PC-3 (cell line): ENCODE results near the gene AGAP1. TPM values are rescaled to one million over a fixed set of nuclear protein-coding genes. Genes with fewer than 3 reads are reported as not detected.

ENCODE experiments used
- ATAC-seq: fragments of 200-7000 bp; cut with Tn5 transposase; 2 replicates; pipeline ENCODE4 v1.9.1; 2020; ENCODE audit warnings: mild to moderate bottlenecking, moderate library complexity
- BruUV-seq: library from RNA; stranded (reverse); fragments of 400-500 nt; replicated peaks from 2 replicates; lab custom pipeline; 2021; lab: Mats Ljungman, UMichigan
- CTCF ChIA-PET: fragments of 300-600 bp; sonication (Branson Sonifier 250); formaldehyde crosslinking; loops from one replicate; lab custom pipeline; 2022; ENCODE audit warnings: antibody characterized with exemption; lab: Charles Lee
- POLR2A ChIA-PET: fragments of 300-600 bp; sonication (Branson Sonifier 250); formaldehyde crosslinking; loops from one replicate; lab custom pipeline; 2022; ENCODE audit warnings: antibody characterized with exemption; ENCODE audit not compliant: unreplicated experiment; lab: Charles Lee
- DNase-seq: peaks from one replicate; pipeline ENCODE4 v3.0.0-alpha.2; 2015
- H2AFZ ChIP-seq: fragments of 300-600 bp; sonication (generic); 2 replicates; pipeline ENCODE4 v1.6.0; 2016; ENCODE audit warnings: antibody characterized with exemption, low read length
- H3F3A ChIP-seq: fragments of 300-600 bp; sonication (generic); one replicate; pipeline ENCODE4 v1.6.0; 2017; ENCODE audit warnings: antibody characterized with exemption, low read length, control low read depth, mild to moderate bottlenecking; ENCODE audit not compliant: unreplicated experiment
- H3K27ac ChIP-seq: fragments of 300-600 bp; sonication (generic); 2 replicates; pipeline ENCODE4 v1.5.1; 2016; ENCODE audit warnings: mild to moderate bottlenecking, low read length
- H3K27me3 ChIP-seq: fragments of 300-600 bp; sonication (generic); 2 replicates; pipeline ENCODE4 v1.6.1; 2016; ENCODE audit warnings: low read length, mixed read lengths
- H3K36me3 ChIP-seq: fragments of 300-600 bp; sonication (generic); 2 replicates; pipeline ENCODE4 v1.6.1; 2016; ENCODE audit warnings: low read depth, mixed run types, low read length, mixed read lengths
- H3K4me1 ChIP-seq: fragments of 300-600 bp; sonication (generic); 2 replicates; pipeline ENCODE4 v1.5.1; 2016; ENCODE audit warnings: low read length; ENCODE audit not compliant: insufficient read depth
- H3K4me2 ChIP-seq: fragments of 300-600 bp; sonication (generic); 2 replicates; pipeline ENCODE4 v1.6.0; 2016; ENCODE audit warnings: low read length
- H3K4me3 ChIP-seq: fragments of 300-600 bp; sonication (generic); 2 replicates; pipeline ENCODE4 v1.5.1; 2016; ENCODE audit warnings: mild to moderate bottlenecking, low read length, mixed read lengths
- H3K79me2 ChIP-seq: fragments of 300-600 bp; sonication (generic); 2 replicates; pipeline ENCODE4 v1.6.1; 2017; ENCODE audit warnings: low read length, mixed read lengths
- H3K9ac ChIP-seq: fragments of 300-600 bp; sonication (generic); 2 replicates; pipeline ENCODE4 v1.6.0; 2016; ENCODE audit warnings: mild to moderate bottlenecking, low read length
- H3K9me2 ChIP-seq: fragments of 300-600 bp; sonication (generic); replicated peaks from 2 replicates; pipeline ENCODE4 v1.6.1; 2016; ENCODE audit warnings: mixed run types, low read length, mixed read lengths
- H3K9me3 ChIP-seq: fragments of 300-600 bp; sonication (generic); 2 replicates; pipeline ENCODE4 v1.6.1; 2016; ENCODE audit warnings: low read length, mixed read lengths
- H4K20me1 ChIP-seq: fragments of 300-600 bp; sonication (generic); 2 replicates; pipeline ENCODE4 v1.6.1; 2016; ENCODE audit warnings: low read length, mixed read lengths
- EZH2 ChIP-seq: fragments of 300-600 bp; sonication (generic); IDR thresholded peaks from one replicate; pipeline ENCODE4 v1.6.1; 2017; ENCODE audit warnings: antibody characterized with exemption, mild to moderate bottlenecking, low read length; ENCODE audit not compliant: unreplicated experiment
- EZH2phosphoT487 ChIP-seq: fragments of 300-600 bp; sonication (generic); IDR thresholded peaks from 2 replicates; pipeline ENCODE4 v1.6.1; 2018; ENCODE audit warnings: mild to moderate bottlenecking, antibody characterized with exemption, low read length, borderline replicate concordance
- intact Hi-C: fragments of 100-400 bp; cut with micrococcal nuclease; formaldehyde crosslinking; loops from 2 replicates; pipeline ENCODE4 v1.9.0; 2023
- total RNA-seq: library from RNA; depleted of rRNA; stranded (reverse); fragments of >200 nt; gene quantifications from 2 replicates; pipeline ENCODE4 v1.2.3, GENCODE V29; 2014
- TF ChIP-seq, protein P1 (sequence below): fragments of 300-600 bp; sonication (generic); conservative IDR thresholded peaks from 2 replicates; pipeline ENCODE4 v1.5.1; 2017; ENCODE audit warnings: antibody characterized with exemption, low read depth, mild to moderate bottlenecking, low read length

Gene AGAP1
- total RNA-seq, 1 experiment from 2014 or later = 31.0 TPM

GRCh38 chr2:235573331-235574221 is 79.7 kb downstream of the AGAP1 start:
- Histone ChIP-seq H3K4me1 (peaks cover 6% of the 10 kb centered on the region), H3K79me2 (peaks cover 97% of the 10 kb centered on the region), H3K4me2 (no peak overlapping the region), H2AFZ (no peak overlapping the region), H3F3A (no peaks in the 10 kb centered on the region), H3K36me3 (no peaks in the 10 kb centered on the region), H3K9me3 (no peaks in the 10 kb centered on the region), H3K27me3 (no peaks in the 10 kb centered on the region), H3K9ac (no peak overlapping the region), H4K20me1 (peaks cover 30% of the 10 kb centered on the region; the same call in 1 of the 2 replicates), H3K27ac (no peak overlapping the region), H3K9me2 (no peaks in the 10 kb centered on the region), H3K4me3 (no peak overlapping the region)
- no TSS peak for BruUV-seq
- TF ChIP-seq, protein P1, sequence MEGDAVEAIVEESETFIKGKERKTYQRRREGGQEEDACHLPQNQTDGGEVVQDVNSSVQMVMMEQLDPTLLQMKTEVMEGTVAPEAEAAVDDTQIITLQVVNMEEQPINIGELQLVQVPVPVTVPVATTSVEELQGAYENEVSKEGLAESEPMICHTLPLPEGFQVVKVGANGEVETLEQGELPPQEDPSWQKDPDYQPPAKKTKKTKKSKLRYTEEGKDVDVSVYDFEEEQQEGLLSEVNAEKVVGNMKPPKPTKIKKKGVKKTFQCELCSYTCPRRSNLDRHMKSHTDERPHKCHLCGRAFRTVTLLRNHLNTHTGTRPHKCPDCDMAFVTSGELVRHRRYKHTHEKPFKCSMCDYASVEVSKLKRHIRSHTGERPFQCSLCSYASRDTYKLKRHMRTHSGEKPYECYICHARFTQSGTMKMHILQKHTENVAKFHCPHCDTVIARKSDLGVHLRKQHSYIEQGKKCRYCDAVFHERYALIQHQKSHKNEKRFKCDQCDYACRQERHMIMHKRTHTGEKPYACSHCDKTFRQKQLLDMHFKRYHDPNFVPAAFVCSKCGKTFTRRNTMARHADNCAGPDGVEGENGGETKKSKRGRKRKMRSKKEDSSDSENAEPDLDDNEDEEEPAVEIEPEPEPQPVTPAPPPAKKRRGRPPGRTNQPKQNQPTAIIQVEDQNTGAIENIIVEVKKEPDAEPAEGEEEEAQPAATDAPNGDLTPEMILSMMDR = no peak
- no peak for TF ChIP-seq EZH2phosphoT487
- no peak for TF ChIP-seq EZH2
- no peak for DNase-seq
- ATAC-seq = peak; percentile 29; the same call in 1 of the 2 replicates
- ChIA-PET POLR2A (no interaction called here), CTCF (interaction anchor here (0.7 kb wide), 1 partner anchor 457 kb away, joined by 3 read pairs; no protein-coding TSS in a partner anchor)
- intact Hi-C loops = no loop called here

- H3K27me3 ChIP-seq = no peaks in the 10 kb centered on the region
- no peak overlapping the region for H2AFZ ChIP-seq
- H3K36me3 ChIP-seq = no peaks in the 10 kb centered on the region
- H3K79me2 ChIP-seq = peaks cover 95% of the 10 kb centered on the region
- no peak overlapping the region for H3K9ac ChIP-seq
- H3K9me2 ChIP-seq = no peaks in the 10 kb centered on the region
- ATAC-seq = no peak
- H4K20me1 ChIP-seq = peaks cover 30% of the 10 kb centered on the region; the same call in 1 of the 2 replicates
- H3K4me3 ChIP-seq = no peak overlapping the region
- no peaks in the 10 kb centered on the region for H3K9me3 ChIP-seq
- H3K4me1 ChIP-seq = peaks cover 6% of the 10 kb centered on the region
- TF ChIP-seq EZH2 (no peak), EZH2phosphoT487 (no peak)
- TF ChIP-seq, protein P1 = no peak
- no TSS peak for BruUV-seq
- CTCF ChIA-PET = interaction anchor here (0.6 kb wide), 1 partner anchor 152 kb away, joined by 4 read pairs; no protein-coding TSS in a partner anchor
- POLR2A ChIA-PET = no interaction called here
- H3K27ac ChIP-seq = no peak overlapping the region
- intact Hi-C loops = no loop called here
- no peak overlapping the region for H3K4me2 ChIP-seq
- no peak for DNase-seq
- no peaks in the 10 kb centered on the region for H3F3A ChIP-seq
Measured at GRCh38 chr2:235575431-235575830, 81.6 kb downstream of the AGAP1 start.

GRCh38 chr2:235575904-235576303 is 82.1 kb downstream of the AGAP1 start:
- H3F3A ChIP-seq = no peaks in the 10 kb centered on the region
- peak; percentile 23 for ATAC-seq
- no TSS peak for BruUV-seq
- H2AFZ ChIP-seq = no peak overlapping the region
- DNase-seq = no peak
- H4K20me1 ChIP-seq = peaks cover 30% of the 10 kb centered on the region; the same call in 1 of the 2 replicates
- POLR2A ChIA-PET = no interaction called here
- CTCF ChIA-PET = no interaction called here
- H3K27ac ChIP-seq = no peak overlapping the region
- no peak overlapping the region for H3K4me3 ChIP-seq
- intact Hi-C loops = no loop called here
- H3K9ac ChIP-seq = no peak overlapping the region
- no peaks in the 10 kb centered on the region for H3K9me2 ChIP-seq
- H3K4me2 ChIP-seq = no peak overlapping the region
- peaks cover 95% of the 10 kb centered on the region for H3K79me2 ChIP-seq
- TF ChIP-seq, protein P1 = no peak
- TF ChIP-seq EZH2phosphoT487 (no peak), EZH2 (no peak)
- no peaks in the 10 kb centered on the region for H3K27me3 ChIP-seq
- no peaks in the 10 kb centered on the region for H3K36me3 ChIP-seq
- H3K9me3 ChIP-seq = no peaks in the 10 kb centered on the region
- peaks cover 6% of the 10 kb centered on the region for H3K4me1 ChIP-seq
